Measurements from ENCODE around the gene NAALADL2.

NAALADL2 gene

DNA sequence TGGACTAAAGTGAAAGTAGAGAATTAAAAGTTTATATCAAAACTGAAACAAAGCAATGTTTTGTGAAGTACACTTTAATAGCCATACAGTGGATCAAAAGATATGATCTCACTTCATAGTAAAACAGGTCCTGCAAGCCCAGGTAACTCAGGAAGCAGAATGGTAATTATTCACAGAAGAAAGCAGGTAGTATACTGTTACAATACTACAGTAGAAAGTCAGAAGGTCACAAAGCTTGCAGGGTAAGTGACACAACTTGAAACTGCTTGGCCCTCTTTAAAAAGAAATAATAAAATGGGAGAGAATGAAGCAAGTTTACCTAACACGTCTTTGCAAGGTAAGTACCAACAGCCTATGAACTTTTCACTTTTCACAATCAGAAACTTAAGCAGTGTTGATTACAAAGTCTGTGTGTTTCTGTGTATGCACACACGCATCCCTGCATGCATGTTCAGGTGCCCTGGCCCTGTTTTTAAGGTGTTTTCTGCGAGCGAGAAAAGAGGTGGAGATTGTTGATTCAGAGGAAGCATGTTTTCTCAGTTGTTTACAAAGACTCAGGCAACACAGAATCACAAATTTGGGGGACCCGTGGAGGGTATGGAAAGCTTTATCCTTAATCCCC is at the start of gene NAALADL2:
NAALADL2 (plus strand) TSS at position 221 of the 622 bp plus-strand sequence.
- DNase-seq: no peak

DNA sequence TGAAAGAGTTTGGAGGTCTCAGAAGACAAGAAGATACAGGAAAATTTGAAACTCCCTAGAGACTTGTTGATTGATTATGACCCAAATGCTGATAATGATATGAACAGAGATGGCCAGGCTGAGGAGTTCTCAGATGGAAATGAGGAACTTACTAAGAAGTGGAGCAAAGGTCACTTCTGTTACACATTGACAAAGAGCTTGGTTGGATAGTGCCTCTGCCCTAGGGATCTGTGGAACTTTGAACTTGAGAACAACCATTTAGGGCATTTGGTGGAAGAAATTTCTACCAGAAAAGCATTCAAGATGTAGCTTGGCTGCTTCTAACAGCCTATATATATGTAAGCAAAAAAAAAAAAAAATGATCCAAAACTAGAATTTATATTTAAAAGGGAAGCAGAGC is 48.9 kb upstream of the NAALADL2 start:
- no peak for DNase-seq

- DNase-seq: no peak
Observed at GRCh38 chr3:174812172-174812862, 46.8 kb upstream of the NAALADL2 start.

- no peak for DNase-seq
Observed at GRCh38 chr3:174815750-174816149, 43.4 kb upstream of the NAALADL2 start.

DNA sequence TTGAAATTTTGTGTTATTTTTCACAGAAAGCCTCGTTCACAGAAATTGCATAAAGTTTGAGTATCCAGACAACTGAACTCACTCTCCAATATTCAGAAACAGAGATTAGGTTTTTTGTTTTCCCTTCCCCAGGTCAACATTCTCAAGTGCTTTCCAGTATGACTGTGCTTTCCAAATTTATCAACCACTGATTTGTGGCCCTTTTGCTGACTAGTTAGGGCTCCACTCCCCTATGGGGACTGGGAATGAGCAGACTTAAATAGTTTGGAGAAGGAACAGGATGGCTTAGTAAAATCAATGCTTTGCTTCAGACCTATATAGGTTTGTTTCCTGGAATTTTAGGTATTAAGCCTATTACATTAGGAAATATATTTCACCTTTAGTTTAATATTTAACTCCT is 38.2 kb upstream of the NAALADL2 start:
- DNase-seq: no peak

GRCh38 chr3:174821477-174821876 is 37.7 kb upstream of the NAALADL2 start:
- peak; percentile 49 for DNase-seq

DNA sequence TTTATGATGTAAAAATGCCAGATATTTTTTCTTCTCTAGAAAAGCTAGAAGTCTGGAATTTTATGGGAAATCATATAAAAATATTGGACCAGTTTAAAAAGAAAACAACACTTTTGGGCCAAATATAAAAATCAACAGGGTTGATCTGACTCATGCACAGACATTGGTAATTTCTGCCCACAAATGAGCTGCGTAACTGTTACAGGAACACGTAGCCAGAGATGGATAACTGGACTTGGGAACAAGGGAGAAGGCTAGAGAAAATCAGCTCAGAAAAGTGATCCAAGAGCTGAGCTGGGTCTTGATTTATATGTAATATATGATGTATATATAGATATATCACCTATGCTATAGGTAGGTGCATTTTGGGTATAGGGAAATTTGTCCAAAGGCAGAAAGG is 36.8 kb upstream of the NAALADL2 start:
- DNase-seq: no peak

DNA sequence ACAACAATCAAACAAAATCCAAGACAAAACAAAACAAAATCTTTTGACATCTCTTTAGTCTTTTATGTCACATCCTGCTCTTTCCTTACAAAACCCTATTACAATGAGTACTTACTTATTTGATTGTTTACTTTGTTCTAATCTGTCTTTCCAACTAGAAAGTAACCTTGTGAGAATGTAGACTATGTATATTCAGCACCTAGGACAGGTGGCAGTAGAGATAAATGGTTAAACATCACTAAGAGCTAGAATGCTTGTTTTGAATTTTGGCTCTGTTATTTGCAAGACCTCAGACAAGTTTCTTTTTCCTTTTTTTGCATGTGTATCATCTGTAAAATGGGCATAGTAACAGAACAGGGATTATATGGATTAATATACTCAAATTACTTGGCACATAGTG is 33.1 kb upstream of the NAALADL2 start:
- DNase-seq: no peak

GRCh38 chr3:174844746-174845145 is 14.4 kb upstream of the NAALADL2 start:
- no peak for DNase-seq

GRCh38 chr3:174846055-174846454 is 13.1 kb upstream of the NAALADL2 start:
- DNase-seq: no peak

DNA sequence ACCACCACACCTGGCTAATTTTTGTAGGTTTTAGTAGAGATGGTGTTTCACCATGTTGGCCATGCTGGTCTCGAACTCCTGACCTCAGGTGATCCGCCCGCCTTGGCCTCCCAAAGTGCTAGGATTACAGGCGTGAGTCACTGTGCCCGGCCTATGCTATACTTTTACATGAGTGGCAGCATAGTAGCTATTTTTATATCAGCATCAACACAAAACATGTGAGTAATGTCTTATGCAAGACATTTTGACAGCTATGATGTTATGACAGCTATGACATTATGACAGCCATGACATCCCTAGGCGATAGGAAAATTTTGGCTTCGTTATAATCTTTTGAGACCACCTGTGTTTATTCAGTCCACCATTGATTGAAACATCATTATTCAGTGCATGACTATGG is 4.1 kb upstream of the NAALADL2 start:
- DNase-seq: no peak

- DNase-seq: no peak
Observed at GRCh38 chr3:174857301-174857700, 1.8 kb upstream of the NAALADL2 start.

DNA sequence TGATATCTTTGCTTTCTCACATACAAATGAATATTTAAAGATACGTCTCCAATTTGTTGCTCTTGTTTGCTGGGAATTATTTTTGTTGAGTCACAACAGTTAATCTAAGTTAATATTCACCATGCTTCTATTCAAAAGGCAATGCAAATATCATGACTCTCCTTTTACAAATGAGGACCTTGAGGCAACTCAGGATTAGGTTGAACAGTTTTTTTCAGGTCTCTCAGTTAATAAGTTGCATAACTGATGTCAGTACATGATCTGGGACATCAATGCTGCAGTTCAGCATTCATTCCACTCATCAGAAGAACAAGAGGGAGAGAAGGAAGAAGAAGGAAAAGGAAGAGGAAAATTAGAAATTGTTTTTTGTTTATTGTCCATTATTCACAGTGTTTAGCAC is 781 bp upstream of the NAALADL2 start:
- no peak for DNase-seq

DNA sequence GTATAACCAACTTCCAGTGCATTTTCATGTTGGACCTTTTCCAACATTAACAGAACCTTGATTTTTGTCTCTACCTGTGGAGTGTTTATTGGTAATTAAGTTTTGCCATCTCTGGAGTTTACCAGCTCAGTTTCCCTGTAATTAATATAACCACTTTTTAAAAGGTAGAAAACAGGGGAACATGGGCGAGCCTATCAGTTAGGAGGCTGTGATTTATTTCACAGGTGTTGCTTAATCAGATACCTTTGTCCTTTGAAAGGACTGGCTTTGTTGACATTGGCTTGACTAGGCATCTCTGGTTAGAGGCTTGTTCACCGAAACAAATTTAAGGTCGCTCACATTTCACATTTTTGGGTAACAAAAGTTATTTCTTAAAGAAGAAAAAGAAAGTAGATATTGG is 622 bp downstream of the NAALADL2 start:
- DNase-seq: no peak

DNA sequence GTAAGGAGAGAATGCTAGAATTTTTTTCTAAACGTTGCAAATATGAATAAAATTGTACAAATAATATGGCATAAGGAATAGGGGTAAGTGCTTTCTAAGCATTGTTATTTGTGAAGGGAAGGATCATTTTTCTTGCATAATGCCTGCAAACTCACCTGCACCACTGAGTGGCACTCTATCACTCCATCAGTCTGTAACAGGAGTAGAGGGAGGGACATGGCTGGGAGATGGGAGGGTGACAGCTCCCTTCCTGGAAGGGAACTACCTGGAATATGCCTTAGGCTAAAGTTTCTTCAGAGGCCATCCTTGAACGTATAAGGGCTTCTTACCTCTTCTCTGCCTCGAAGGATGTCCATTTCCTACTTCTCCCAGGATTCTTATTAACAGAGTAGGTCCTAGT is 3.0 kb downstream of the NAALADL2 start:
- DNase-seq: peak; percentile 64

GRCh38 chr3:174862666-174863065 is 3.5 kb downstream of the NAALADL2 start:
- DNase-seq: no peak

DNA sequence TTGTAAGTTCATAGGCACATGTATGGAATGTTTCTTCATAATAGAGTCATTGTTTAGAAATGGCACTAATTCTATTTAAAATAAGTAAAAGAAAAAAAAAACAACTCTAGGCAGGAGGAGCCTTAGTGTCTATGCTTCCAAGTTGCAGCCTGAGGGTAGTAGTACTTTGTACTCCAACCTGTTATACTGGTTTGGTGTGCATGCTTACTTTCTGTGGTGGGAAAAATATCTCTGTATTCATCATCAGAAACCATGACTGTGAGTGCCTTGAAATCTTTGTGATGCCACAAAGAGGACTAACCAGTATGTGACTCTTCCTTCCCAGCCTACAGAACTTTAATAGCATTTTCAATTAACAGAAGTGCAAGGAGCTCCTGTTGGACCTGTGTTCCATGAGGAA is 4.4 kb downstream of the NAALADL2 start:
- no peak for DNase-seq

GRCh38 chr3:174869448-174869847 is 10.3 kb downstream of the NAALADL2 start:
- DNase-seq: no peak

- DNase-seq: no peak
Observed at GRCh38 chr3:174873832-174874657, 14.9 kb downstream of the NAALADL2 start.

- no peak for DNase-seq
Observed at GRCh38 chr3:174882789-174883188, 23.7 kb downstream of the NAALADL2 start.

DNA sequence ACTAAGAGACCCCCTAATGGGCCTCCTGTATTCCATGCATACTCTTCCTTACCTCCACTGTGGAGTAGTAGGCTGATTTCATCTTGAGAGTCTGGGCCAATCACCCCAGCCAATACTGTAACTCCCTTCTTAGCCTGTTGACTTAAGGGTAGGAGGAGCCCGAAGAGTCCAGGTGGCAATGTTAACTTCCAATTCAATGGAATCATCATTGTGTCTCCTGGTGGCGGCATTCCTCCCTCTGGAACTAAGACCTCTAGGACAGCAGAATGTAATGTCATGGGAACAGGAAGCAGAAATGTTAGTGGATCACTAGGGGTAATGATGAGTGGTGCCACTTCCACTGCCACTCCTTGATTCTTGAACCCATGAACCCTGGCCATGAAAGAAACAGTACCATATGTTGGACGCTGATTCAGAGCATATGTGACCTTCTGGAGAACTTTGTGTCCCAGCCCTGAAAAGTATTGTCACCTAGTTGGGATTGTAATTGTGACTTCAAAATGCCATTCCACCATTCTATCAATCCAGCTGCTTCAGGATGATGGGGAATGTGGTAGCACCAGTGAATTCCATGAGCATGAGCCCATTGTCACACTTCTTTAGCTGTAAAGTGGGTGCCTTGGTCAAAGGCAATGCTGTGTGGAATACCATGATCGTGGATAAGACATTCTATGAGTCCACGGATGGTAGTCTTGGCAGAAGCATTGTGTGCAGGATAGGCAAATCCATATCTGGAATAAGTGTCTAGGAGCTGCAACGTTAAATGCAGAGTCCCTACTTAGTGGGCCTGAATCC is 24.9 kb downstream of the NAALADL2 start:
- DNase-seq: no peak

DNA sequence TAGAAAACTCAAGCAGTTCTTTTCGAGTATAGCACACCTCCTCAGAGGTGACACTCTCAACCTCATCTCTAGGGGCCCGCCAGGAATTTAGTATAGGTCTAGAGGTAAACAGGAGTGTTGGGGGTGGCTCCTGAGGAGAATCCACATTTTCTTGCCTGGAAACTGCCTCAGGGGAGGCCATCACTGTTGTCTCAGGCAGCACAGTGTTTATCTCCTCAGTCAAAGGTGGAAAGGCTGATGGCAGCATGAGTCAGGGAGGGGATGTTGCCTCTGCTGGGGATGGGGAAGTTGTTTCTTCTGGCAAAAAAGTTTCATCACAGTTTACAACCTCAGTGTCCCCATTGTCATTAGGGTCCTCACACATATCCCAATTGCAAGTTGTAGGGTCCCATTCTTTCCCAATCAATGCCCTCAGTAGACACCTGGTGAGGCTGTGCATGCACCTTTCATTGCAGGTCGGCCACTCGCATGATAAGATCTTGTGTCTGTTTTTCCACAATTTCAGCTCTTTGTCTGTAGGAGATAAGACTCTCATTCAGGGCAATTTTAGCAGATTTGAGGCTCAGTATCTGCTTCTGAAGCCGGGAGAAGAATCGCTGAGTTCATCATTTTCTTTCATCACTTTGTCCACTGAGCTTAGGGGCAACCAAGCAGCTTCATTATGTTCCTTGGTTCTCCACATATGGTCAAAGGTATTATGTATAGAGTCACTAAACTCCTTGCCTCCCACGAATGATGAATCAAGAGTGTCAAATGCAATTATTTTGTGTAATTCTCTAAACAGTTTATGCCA is 25.8 kb downstream of the NAALADL2 start:
- DNase-seq: no peak
